Measurements from ENCODE around the gene ARL6IP5.

ARL6IP5 gene

GRCh38 chr3:69104586-69104985 lies 19.8 kb downstream of the ARL6IP5 start:
- in situ Hi-C loops (cut with HindIII; ENCODE audit: low pct_ligation_motif_present, low sequenced_read_pairs): no loop called here
- no peak for TF ChIP-seq CTCF (IDR thresholded peaks at IDR 0.05; ENCODE audit: low read depth, low read length, missing control alignments)
- H3K27me3 ChIP-seq (replicated peaks): no peaks in the 10 kb centered on the region
- peaks cover 45% of the 10 kb centered on the region for H3K36me3 ChIP-seq (replicated peaks)
- H3K4me3 ChIP-seq (ENCODE audit: low read depth, low read length): no peak overlapping the region
- DNase-seq: no peak
- no peak overlapping the region for H3K27ac ChIP-seq

GRCh38 chr3:69105320-69105719 lies 20.6 kb downstream of the ARL6IP5 start:
- no peak for DNase-seq
- in situ Hi-C loops (cut with HindIII; ENCODE audit: low pct_ligation_motif_present, low sequenced_read_pairs): no loop called here
- no peak for TF ChIP-seq CTCF (IDR thresholded peaks at IDR 0.05; ENCODE audit: low read depth, low read length, missing control alignments)
- Histone ChIP-seq H3K27me3 (replicated peaks) (no peaks in the 10 kb centered on the region), H3K36me3 (replicated peaks) (peaks cover 41% of the 10 kb centered on the region), H3K27ac (no peak overlapping the region), H3K4me3 (ENCODE audit: low read depth, low read length) (no peak overlapping the region)

- in situ Hi-C loops (cut with HindIII; ENCODE audit: low pct_ligation_motif_present, low sequenced_read_pairs): no loop called here
- no peak for DNase-seq
- H3K27me3 ChIP-seq (replicated peaks): no peaks in the 10 kb centered on the region
- H3K27ac ChIP-seq: no peak overlapping the region
- H3K4me3 ChIP-seq (ENCODE audit: low read depth, low read length): no peak overlapping the region
- TF ChIP-seq CTCF (IDR thresholded peaks at IDR 0.05; ENCODE audit: low read depth, low read length, missing control alignments): no peak
- H3K36me3 ChIP-seq (replicated peaks): peaks cover 29% of the 10 kb centered on the region
Observed at GRCh38 chr3:69107841-69108240, 23.1 kb downstream of the ARL6IP5 start.

GRCh38 chr3:69108811-69109210 lies 24.1 kb downstream of the ARL6IP5 start:
- no peak overlapping the region for H3K27ac ChIP-seq
- DNase-seq: no peak
- no peaks in the 10 kb centered on the region for H3K27me3 ChIP-seq (replicated peaks)
- in situ Hi-C loops (cut with HindIII; ENCODE audit: low pct_ligation_motif_present, low sequenced_read_pairs): no loop called here
- H3K36me3 ChIP-seq (replicated peaks): peaks cover 19% of the 10 kb centered on the region
- no peak overlapping the region for H3K4me3 ChIP-seq (ENCODE audit: low read depth, low read length)
- no peak for TF ChIP-seq CTCF (IDR thresholded peaks at IDR 0.05; ENCODE audit: low read depth, low read length, missing control alignments)

- no peak overlapping the region for H3K27ac ChIP-seq
- peaks cover under 1% of the 10 kb centered on the region for H3K36me3 ChIP-seq (replicated peaks)
- no peak for DNase-seq
- no peak for TF ChIP-seq CTCF (IDR thresholded peaks at IDR 0.05; ENCODE audit: low read depth, low read length, missing control alignments)
- no peaks in the 10 kb centered on the region for H3K27me3 ChIP-seq (replicated peaks)
- H3K4me3 ChIP-seq (ENCODE audit: low read depth, low read length): no peak overlapping the region
- in situ Hi-C loops (cut with HindIII; ENCODE audit: low pct_ligation_motif_present, low sequenced_read_pairs): no loop called here
Observed at GRCh38 chr3:69110941-69111546, 26.3 kb downstream of the ARL6IP5 start.

- Histone ChIP-seq H3K36me3 (replicated peaks) (no peaks in the 10 kb centered on the region), H3K27me3 (replicated peaks) (no peaks in the 10 kb centered on the region), H3K27ac (no peak overlapping the region), H3K4me3 (ENCODE audit: low read depth, low read length) (no peak overlapping the region)
- no peak for TF ChIP-seq CTCF (IDR thresholded peaks at IDR 0.05; ENCODE audit: low read depth, low read length, missing control alignments)
- no peak for DNase-seq
- in situ Hi-C loops (cut with HindIII; ENCODE audit: low pct_ligation_motif_present, low sequenced_read_pairs): no loop called here
Observed at GRCh38 chr3:69113536-69113935, 28.8 kb downstream of the ARL6IP5 start.
